Naive thymus-derived CD4-positive, alpha-beta T cell (primary cell): ENCODE data around the gene UXS1. TPM values are rescaled to one million over a fixed set of nuclear protein-coding genes. Genes with fewer than 3 reads are reported as not detected.

Experiments used
- ATAC-seq: fragments of 150-1000 bp; cut with Tn5 transposase; 2 replicates; pipeline ENCODE4 v1.10.0; 2021; ENCODE audit warnings: mild to moderate bottlenecking, moderate library complexity
- CTCF ChIA-PET: fragments of 350-600 bp; sonication (Branson Sonifier 250); formaldehyde crosslinking; loops from one replicate; lab custom pipeline; 2021; ENCODE audit warnings: antibody characterized with exemption; lab: Charles Lee
- POLR2A ChIA-PET: fragments of 350-600 bp; sonication (Branson Sonifier 250); formaldehyde crosslinking; loops from one replicate; lab custom pipeline; 2021; ENCODE audit warnings: antibody characterized with exemption, inconsistent platforms; lab: Charles Lee
- DNase-seq, 9 donors: peaks; one replicate each; pipeline versions ENCODE4 v3.0.0 to v3.0.0-alpha.2; 2020 to 2022; ENCODE audit warnings: mixed read lengths in 1 of 9
- H3K27ac ChIP-seq: one replicate; pipeline ENCODE4 v1.7.0; 2013; ENCODE audit warnings: mild to moderate bottlenecking, low read depth, low read length, moderate library complexity
- H3K27me3 ChIP-seq, 2 donors: one replicate each; pipeline ENCODE4 v1.7.0; 2013; ENCODE audit warnings: low read length in 2 of 2, mild to moderate bottlenecking in 2 of 2, moderate library complexity in 2 of 2; ENCODE audit not compliant: control insufficient read depth in 2 of 2, insufficient read depth in 2 of 2
- H3K36me3 ChIP-seq, 3 experiments: 1 replicate in 2 of 3; 2 replicates in 1 of 3; pipeline ENCODE4 v1.7.0; 2013; ENCODE audit warnings: low read length in 3 of 3, mild to moderate bottlenecking in 3 of 3, moderate library complexity in 1 of 3; ENCODE audit not compliant: insufficient read depth in 3 of 3, control insufficient read depth in 2 of 3
- H3K4me1 ChIP-seq, 2 donors: one replicate each; pipeline ENCODE4 v1.7.0; 2013; ENCODE audit warnings: low read length in 2 of 2, mild to moderate bottlenecking in 2 of 2, moderate library complexity in 1 of 2; ENCODE audit not compliant: control insufficient read depth in 2 of 2, insufficient read depth in 2 of 2
- H3K4me3 ChIP-seq: 2 replicates; pipeline ENCODE4 v1.7.0; 2013; ENCODE audit warnings: mild to moderate bottlenecking, low read length
- H3K9me3 ChIP-seq, 3 experiments: 1 replicate in 2 of 3; 2 replicates in 1 of 3; pipeline ENCODE4 v1.7.0; 2013; ENCODE audit warnings: low read length in 3 of 3; ENCODE audit not compliant: control insufficient read depth in 2 of 3
- H3K27ac Mint-ChIP-seq, 9 donors: one replicate each; pipeline ENCODE4 v1.8.0; 2020 to 2022; ENCODE audit warnings: mixed read lengths in 9 of 9, mild to moderate bottlenecking in 8 of 9, moderate library complexity in 5 of 9, inconsistent platforms in 2 of 9
- H3K27me3 Mint-ChIP-seq, 5 donors: one replicate each; pipeline ENCODE4 v1.8.0; 2021 to 2022; ENCODE audit warnings: mixed read lengths in 5 of 5, mild to moderate bottlenecking in 1 of 5
- H3K36me3 Mint-ChIP-seq, 5 donors: one replicate each; pipeline ENCODE4 v1.8.0; 2020 to 2022; ENCODE audit warnings: mixed read lengths in 5 of 5, mild to moderate bottlenecking in 3 of 5, inconsistent platforms in 1 of 5
- H3K4me1 Mint-ChIP-seq, 7 donors: one replicate each; pipeline ENCODE4 v1.8.0; 2020 to 2022; ENCODE audit warnings: mixed read lengths in 7 of 7, mild to moderate bottlenecking in 3 of 7, inconsistent platforms in 1 of 7
- H3K4me3 Mint-ChIP-seq, 10 donors: one replicate each; pipeline ENCODE4 v1.8.0; 2020 to 2022; ENCODE audit warnings: mild to moderate bottlenecking in 10 of 10, mixed read lengths in 10 of 10, moderate library complexity in 6 of 10, inconsistent platforms in 2 of 10
- H3K9me3 Mint-ChIP-seq, 11 donors: one replicate each; pipeline ENCODE4 v1.8.0; 2020 to 2022; ENCODE audit warnings: mixed read lengths in 11 of 11, mild to moderate bottlenecking in 4 of 11, inconsistent platforms in 1 of 11, moderate library complexity in 1 of 11
- intact Hi-C, 2 donors: fragments of 100-400 bp; cut with micrococcal nuclease; formaldehyde crosslinking; loops; one replicate each; pipeline ENCODE4 v1.15.1; 2023
- polyA plus RNA-seq, 2 donors: library from polyadenylated mRNA; unstranded; fragments of 300-500 nt; fragmentation: Illumina TruSeq; gene quantifications; one replicate each; pipeline ENCODE4 v1.2.3, GENCODE V29; 2021
- total RNA-seq, 6 experiments: library from RNA in 5 of 6; stranded (reverse) in 5 of 6; gene quantifications; 1 replicate in 5 of 6; 2 replicates in 1 of 6; pipeline ENCODE4 v1.2.3 and lab custom pipeline; 2021 to 2026

The UXS1 gene
- total and polyA plus RNA-seq, 7 experiments from 2014 or later: 52.3 to 185 (median 93.3) TPM

- ChIA-PET POLR2A (interaction anchor here (0.9 to 1.7 kb wide), 8 partner anchors 10 to 332 kb away, joined by 3 to 6 read pairs (median 3); no protein-coding TSS in a partner anchor), CTCF (interaction anchor here (0.6 to 1.8 kb wide), 4 partner anchors 14 to 502 kb away, joined by 3 to 8 read pairs (median 4); no protein-coding TSS in a partner anchor)
- Histone ChIP-seq H3K9me3 (no peaks in the 10 kb centered on the region), H3K4me1 (peaks cover 0 to 32% of the 10 kb centered on the region in 2 donors), H3K27me3 (no peaks in the 10 kb centered on the region), H3K4me3 (no peak overlapping the region), H3K27ac (peak overlapping the region; percentile 52), H3K36me3 (no peaks in the 10 kb centered on the region)
- no peaks in the 10 kb centered on the region for H3K9me3 Mint-ChIP-seq
- H3K27ac Mint-ChIP-seq: peak overlapping the region in 8 of 9 donors; percentile 80 to 94 (median 88)
- intact Hi-C loops: loop anchor here in 1 of 2 donors (2.0 kb wide), 1 partner anchor 17 kb away; no protein-coding TSS in a partner anchor
- H3K4me1 Mint-ChIP-seq: peaks cover 11 to 82% (median 65%) of the 10 kb centered on the region in 7 donors
- H3K27me3 Mint-ChIP-seq: peaks cover 0 to 8% (median 0%) of the 10 kb centered on the region in 5 donors
- DNase-seq: peak in 4 of 9 donors; percentile 25 to 36 (median 36)
- H3K4me3 Mint-ChIP-seq: peak overlapping the region in 9 of 10 donors; percentile 51 to 84 (median 79)
- H3K36me3 Mint-ChIP-seq: peaks cover 0 to 5% (median 4%) of the 10 kb centered on the region in 5 donors
- peak; percentile 56 for ATAC-seq
Observed at GRCh38 chr2:106078096-106078495, 116.0 kb downstream of the UXS1 start.

- Histone ChIP-seq H3K27ac (no peak overlapping the region), H3K4me3 (no peak overlapping the region), H3K4me1 (peaks cover 0 to 32% of the 10 kb centered on the region in 2 donors), H3K36me3 (no peaks in the 10 kb centered on the region), H3K9me3 (no peaks in the 10 kb centered on the region), H3K27me3 (no peaks in the 10 kb centered on the region)
- peaks cover 11 to 81% (median 59%) of the 10 kb centered on the region in 7 donors for H3K4me1 Mint-ChIP-seq
- ATAC-seq: no peak
- H3K4me3 Mint-ChIP-seq: peak overlapping the region in 2 of 10 donors; percentile 77 to 84
- peaks cover 0 to 5% (median 4%) of the 10 kb centered on the region in 5 donors for H3K36me3 Mint-ChIP-seq
- CTCF ChIA-PET: interaction anchor here (1.7 kb wide), 1 partner anchor 23 kb away, joined by 3 read pairs; no protein-coding TSS in a partner anchor
- H3K27ac Mint-ChIP-seq: peak overlapping the region in 5 of 9 donors; percentile 15 to 79 (median 33)
- POLR2A ChIA-PET: interaction anchor here (0.6 to 1.8 kb wide), 3 partner anchors 12 to 125 kb away, joined by 3 to 4 read pairs (median 3); a partner anchor contains a TSS
- intact Hi-C loops: no loop called here
- no peaks in the 10 kb centered on the region for H3K9me3 Mint-ChIP-seq
- peaks cover 0 to 9% (median 0%) of the 10 kb centered on the region in 5 donors for H3K27me3 Mint-ChIP-seq
- no peak for DNase-seq
Observed at GRCh38 chr2:106076941-106077340, 117.2 kb downstream of the UXS1 start.

- Mint-ChIP-seq H3K36me3 (peaks cover 0 to 5% (median 0%) of the 10 kb centered on the region in 5 donors), H3K9me3 (no peaks in the 10 kb centered on the region), H3K4me3 (no peak overlapping the region), H3K27ac (no peak overlapping the region), H3K4me1 (peaks cover 8 to 62% (median 41%) of the 10 kb centered on the region in 7 donors), H3K27me3 (peaks cover 0 to 4% (median 0%) of the 10 kb centered on the region in 5 donors)
- Histone ChIP-seq H3K9me3 (no peaks in the 10 kb centered on the region), H3K4me1 (peaks cover 0 to 26% of the 10 kb centered on the region in 2 donors), H3K27me3 (no peaks in the 10 kb centered on the region), H3K4me3 (no peak overlapping the region), H3K36me3 (no peaks in the 10 kb centered on the region), H3K27ac (no peak overlapping the region)
- ATAC-seq: no peak
- DNase-seq: no peak
- intact Hi-C loops: no loop called here
- POLR2A ChIA-PET: interaction anchor here (1.0 kb wide), 1 partner anchor 9 kb away, joined by 3 read pairs; no protein-coding TSS in a partner anchor
- CTCF ChIA-PET: no interaction called here
Observed at GRCh38 chr2:106075048-106075447, 119.1 kb downstream of the UXS1 start.

- H3K9me3 Mint-ChIP-seq: peaks cover 0 to 2% (median 0%) of the 10 kb centered on the region in 11 donors
- intact Hi-C loops: no loop called here
- ChIA-PET CTCF (no interaction called here), POLR2A (interaction anchor here (1.0 kb wide), 1 partner anchor 11 kb away, joined by 3 read pairs; no protein-coding TSS in a partner anchor)
- no peak overlapping the region for H3K4me3 ChIP-seq
- H3K36me3 ChIP-seq: no peaks in the 10 kb centered on the region
- no peak for ATAC-seq
- H3K27ac ChIP-seq: no peak overlapping the region
- peaks cover 8 to 54% (median 39%) of the 10 kb centered on the region in 7 donors for H3K4me1 Mint-ChIP-seq
- H3K27me3 ChIP-seq: no peaks in the 10 kb centered on the region
- H3K27ac Mint-ChIP-seq: peak overlapping the region in 3 of 9 donors; percentile 14 to 57 (median 52)
- peaks cover 0 to 5% (median 0%) of the 10 kb centered on the region in 5 donors for H3K36me3 Mint-ChIP-seq
- DNase-seq: no peak
- peaks cover 0 to 9% (median 0%) of the 10 kb centered on the region in 5 donors for H3K27me3 Mint-ChIP-seq
- peaks cover 0 to 26% of the 10 kb centered on the region in 2 donors for H3K4me1 ChIP-seq
- no peaks in the 10 kb centered on the region for H3K9me3 ChIP-seq
- H3K4me3 Mint-ChIP-seq: peak overlapping the region in 5 of 10 donors; percentile 12 to 24 (median 16)
Observed at GRCh38 chr2:106073678-106074406, 120.3 kb downstream of the UXS1 start.

- no peak overlapping the region for H3K4me3 Mint-ChIP-seq
- Histone ChIP-seq H3K4me3 (no peak overlapping the region), H3K9me3 (no peaks in the 10 kb centered on the region), H3K27ac (no peak overlapping the region), H3K4me1 (peaks cover 0 to 17% of the 10 kb centered on the region in 2 donors), H3K27me3 (no peaks in the 10 kb centered on the region), H3K36me3 (no peaks in the 10 kb centered on the region)
- H3K27ac Mint-ChIP-seq: no peak overlapping the region
- peaks cover 0 to 2% (median 0%) of the 10 kb centered on the region in 11 donors for H3K9me3 Mint-ChIP-seq
- peaks cover 0 to 5% (median 2%) of the 10 kb centered on the region in 5 donors for H3K36me3 Mint-ChIP-seq
- no peak for DNase-seq
- peaks cover 7 to 46% (median 32%) of the 10 kb centered on the region in 7 donors for H3K4me1 Mint-ChIP-seq
- H3K27me3 Mint-ChIP-seq: peaks cover 0 to 33% (median 5%) of the 10 kb centered on the region in 5 donors
- intact Hi-C loops: no loop called here
- POLR2A ChIA-PET: interaction anchor here (0.9 to 1.3 kb wide), 3 partner anchors 10 to 187 kb away, joined by 3 to 4 read pairs (median 3); no protein-coding TSS in a partner anchor
- no peak for ATAC-seq
- CTCF ChIA-PET: interaction anchor here (0.8 to 1.0 kb wide), 2 partner anchors 14 to 15 kb away, joined by 3 read pairs; no protein-coding TSS in a partner anchor
Observed at GRCh38 chr2:106070181-106070580, 123.9 kb downstream of the UXS1 start.

GRCh38 chr2:106068451-106068850 lies 125.7 kb downstream of the UXS1 start:
- Histone ChIP-seq H3K4me1 (peaks cover 0 to 14% of the 10 kb centered on the region in 2 donors), H3K36me3 (no peaks in the 10 kb centered on the region), H3K27me3 (no peaks in the 10 kb centered on the region), H3K9me3 (no peaks in the 10 kb centered on the region), H3K27ac (no peak overlapping the region), H3K4me3 (no peak overlapping the region)
- POLR2A ChIA-PET: interaction anchor here (0.9 to 3.7 kb wide), 4 partner anchors 11 to 142 kb away, joined by 3 to 12 read pairs (median 6); no protein-coding TSS in a partner anchor
- intact Hi-C loops: no loop called here
- CTCF ChIA-PET: no interaction called here
- Mint-ChIP-seq H3K9me3 (peaks cover 0 to 2% (median 0%) of the 10 kb centered on the region in 11 donors), H3K27me3 (peaks cover 0 to 47% (median 5%) of the 10 kb centered on the region in 5 donors), H3K4me3 (no peak overlapping the region), H3K36me3 (peaks cover 0 to 6% (median under 1%) of the 10 kb centered on the region in 5 donors), H3K27ac (no peak overlapping the region), H3K4me1 (peaks cover 7 to 43% (median 34%) of the 10 kb centered on the region in 7 donors)
- no peak for ATAC-seq
- no peak for DNase-seq
